GM08714 (cell line): Measurements from ENCODE around the gene NMT1.
A peak's percentile ranks its signal among the peaks of the same experiment; 100 is the strongest.

Source experiments
- H3K4me3 ChIP-seq: fragments of 200-500 bp; sonication (Bioruptor generic); 2 replicates; pipeline ENCODE4 v1.5.1; 2014; ENCODE audit warnings: mild to moderate bottlenecking, low read length, inconsistent platforms
- ZNF274 ChIP-seq: IDR thresholded peaks from 2 replicates; pipeline ENCODE4 v1.6.1; 2012; ENCODE audit warnings: mild to moderate bottlenecking, low read depth, low read length

NMT1 gene

DNA sequence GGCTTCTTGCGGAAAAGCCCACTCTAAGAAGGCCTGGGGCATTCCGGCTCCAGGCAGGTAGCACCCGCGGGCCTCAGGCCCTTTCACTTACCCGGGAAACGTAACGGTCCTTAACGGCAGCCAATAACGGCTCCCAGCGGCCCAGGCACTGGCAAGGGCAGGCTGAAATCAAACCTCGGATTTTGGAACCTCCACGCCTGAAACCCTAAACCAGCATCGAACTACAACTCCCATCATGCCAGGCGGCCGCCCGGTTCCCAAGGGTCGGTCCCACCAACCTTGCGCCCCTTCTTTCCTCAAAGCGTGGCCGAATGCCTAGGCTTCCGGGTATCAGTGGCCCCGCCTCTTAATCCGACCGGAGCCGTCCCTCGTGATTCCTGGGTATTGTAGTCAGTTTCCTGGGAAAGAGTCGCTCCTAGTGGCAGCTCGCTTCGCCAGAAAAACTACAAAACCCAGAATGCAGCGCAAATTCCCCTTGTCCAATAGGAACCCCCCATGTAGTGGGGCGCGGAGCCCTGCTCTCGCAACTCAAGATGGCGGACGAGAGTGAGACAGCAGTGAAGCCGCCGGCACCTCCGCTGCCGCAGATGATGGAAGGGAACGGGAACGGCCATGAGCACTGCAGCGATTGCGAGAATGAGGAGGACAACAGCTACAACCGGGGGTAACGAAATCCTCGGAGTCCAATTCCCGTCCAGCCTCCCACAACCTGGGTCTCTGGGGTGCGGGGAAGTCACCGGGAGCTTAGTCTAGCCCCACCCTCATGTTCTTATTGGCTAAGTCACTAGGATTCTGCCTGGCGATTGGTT, at the start of gene NMT1:
TSS of gene NMT1 (plus strand) at position 521 of the 809 bp plus-strand sequence. CDS start at position 534, 13 bp downstream.
- peak within 1 kb of the TSS; percentile 79 for H3K4me3 ChIP-seq
- TF ChIP-seq ZNF274 = no peak

DNA sequence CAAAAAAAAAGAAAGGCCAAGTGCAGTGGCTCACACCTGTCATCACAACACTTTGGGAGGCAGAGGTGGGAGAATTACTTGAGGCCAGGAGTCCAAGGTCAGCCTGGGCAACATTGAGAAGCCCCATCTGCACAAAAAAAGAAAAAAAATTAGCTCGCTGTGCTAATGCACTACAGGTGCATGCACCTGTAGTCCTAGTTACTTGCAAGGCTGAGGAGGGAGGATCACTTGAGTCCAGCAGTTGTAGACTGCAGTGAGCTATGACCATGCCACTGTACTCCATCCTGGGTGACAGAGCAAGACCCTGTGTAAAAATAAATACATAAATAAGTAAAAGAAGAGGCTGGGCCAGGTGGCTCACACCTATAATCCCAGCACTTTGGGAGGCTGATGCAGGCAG, 49.4 kb upstream of the NMT1 start:
- no peak overlapping the region for H3K4me3 ChIP-seq
- TF ChIP-seq ZNF274 = no peak

DNA sequence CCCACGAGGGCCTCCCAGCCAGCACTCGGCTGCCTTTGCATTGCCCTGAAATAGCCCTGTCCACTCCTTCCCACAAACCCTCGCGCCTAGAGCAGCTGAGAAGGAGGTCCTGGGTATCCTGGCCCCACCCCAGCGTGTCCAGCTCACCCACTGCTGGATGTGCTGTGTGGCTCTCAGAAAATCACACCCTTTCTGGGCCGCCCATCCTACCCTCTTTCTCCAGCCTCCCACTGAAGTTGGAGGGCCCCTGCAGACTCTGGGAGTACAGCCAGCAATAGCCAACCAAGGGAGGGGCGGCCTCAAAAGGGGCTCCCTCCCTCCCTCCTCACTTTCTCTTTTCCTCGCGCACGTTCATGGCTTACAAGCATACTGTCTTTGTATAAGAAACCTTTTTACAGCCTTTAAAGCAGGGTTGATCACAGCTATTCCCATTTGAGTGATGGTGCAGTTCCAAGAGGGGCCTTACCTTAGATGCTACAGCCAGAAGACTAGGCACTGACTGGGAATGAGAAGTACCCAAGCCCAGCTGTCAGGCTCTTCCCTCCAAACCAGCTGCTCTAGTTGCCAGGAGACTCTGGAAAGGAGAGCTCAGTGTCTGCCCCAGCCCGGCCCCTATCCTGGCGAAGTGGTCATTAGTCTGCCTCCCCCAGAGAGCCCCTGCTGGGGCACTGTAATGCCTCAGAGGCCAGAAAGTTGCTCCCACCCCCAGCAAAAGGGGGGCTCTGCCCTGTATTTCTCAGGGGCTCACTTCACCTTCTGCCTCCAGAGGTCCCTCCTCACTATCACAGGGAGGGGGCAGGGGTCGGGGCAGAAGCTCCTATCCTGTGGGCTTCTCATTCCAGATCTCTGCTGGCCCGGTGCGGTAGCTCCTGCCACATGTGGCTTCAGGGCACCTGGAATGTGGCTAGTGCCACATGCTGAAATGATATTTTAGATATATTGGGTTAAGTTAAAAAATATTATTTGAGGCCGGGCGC, 47.8 kb upstream of the NMT1 start:
- no peak for TF ChIP-seq ZNF274
- no peak overlapping the region for H3K4me3 ChIP-seq

DNA sequence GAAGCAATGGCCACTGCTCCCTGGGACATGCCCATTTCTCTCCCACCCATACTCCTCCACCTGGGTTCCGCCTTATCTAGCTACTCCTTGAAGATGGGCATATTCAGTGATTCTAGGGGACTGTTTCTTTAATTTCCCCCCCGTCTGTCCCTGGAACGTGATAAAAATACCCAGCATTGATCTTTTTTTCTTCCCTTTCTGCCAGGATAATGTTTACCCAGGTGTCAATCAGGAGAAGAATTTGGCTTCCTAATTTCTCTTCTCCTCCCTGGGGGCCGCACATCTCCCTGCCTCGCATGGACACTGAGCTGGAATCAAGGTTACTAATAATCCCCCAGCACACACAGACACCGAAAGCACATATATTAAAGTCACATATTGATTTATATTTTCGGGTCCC, 44.9 kb upstream of the NMT1 start:
- H3K4me3 ChIP-seq = no peak overlapping the region
- TF ChIP-seq ZNF274 = no peak

DNA sequence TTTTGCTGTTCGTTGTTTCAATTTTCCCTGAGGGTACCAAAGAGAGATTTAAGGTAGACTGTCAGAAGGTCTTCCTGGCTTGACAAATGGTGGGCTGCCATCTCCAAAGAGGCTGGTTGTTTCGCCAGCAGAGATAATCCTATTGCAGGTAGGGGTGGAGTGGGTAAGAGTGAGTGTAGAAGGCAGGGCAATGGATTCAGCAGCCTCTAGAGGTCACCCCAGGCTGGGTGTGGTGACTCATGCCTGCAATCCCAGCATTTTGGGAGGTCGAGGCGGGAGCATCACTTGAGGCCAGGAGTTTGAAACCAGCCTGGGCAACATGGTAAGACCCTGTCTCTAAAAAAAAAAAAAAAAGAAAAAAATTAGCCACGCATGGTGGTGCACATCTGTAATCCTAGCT, 44.3 kb upstream of the NMT1 start:
- H3K4me3 ChIP-seq = no peak overlapping the region
- no peak for TF ChIP-seq ZNF274

DNA sequence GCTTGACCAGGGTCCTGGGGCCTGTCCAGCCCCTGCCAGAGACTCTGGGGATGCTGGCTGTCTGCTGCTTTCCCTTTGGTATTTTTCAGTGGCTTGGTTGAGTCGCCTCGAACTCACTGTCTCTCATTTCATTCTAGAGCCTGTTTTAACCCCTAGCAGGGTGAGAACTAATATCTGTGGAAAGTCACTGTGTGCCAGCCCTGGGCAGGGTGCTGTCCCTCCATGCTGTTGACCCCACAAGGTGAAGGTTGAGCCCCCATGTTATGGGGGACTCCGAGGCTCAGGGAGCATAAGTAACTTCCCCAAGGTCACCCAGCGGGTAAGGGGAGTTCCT, 42.6 kb upstream of the NMT1 start:
- TF ChIP-seq ZNF274 = no peak
- H3K4me3 ChIP-seq = no peak overlapping the region; the same call in 1 of the 2 replicates

DNA sequence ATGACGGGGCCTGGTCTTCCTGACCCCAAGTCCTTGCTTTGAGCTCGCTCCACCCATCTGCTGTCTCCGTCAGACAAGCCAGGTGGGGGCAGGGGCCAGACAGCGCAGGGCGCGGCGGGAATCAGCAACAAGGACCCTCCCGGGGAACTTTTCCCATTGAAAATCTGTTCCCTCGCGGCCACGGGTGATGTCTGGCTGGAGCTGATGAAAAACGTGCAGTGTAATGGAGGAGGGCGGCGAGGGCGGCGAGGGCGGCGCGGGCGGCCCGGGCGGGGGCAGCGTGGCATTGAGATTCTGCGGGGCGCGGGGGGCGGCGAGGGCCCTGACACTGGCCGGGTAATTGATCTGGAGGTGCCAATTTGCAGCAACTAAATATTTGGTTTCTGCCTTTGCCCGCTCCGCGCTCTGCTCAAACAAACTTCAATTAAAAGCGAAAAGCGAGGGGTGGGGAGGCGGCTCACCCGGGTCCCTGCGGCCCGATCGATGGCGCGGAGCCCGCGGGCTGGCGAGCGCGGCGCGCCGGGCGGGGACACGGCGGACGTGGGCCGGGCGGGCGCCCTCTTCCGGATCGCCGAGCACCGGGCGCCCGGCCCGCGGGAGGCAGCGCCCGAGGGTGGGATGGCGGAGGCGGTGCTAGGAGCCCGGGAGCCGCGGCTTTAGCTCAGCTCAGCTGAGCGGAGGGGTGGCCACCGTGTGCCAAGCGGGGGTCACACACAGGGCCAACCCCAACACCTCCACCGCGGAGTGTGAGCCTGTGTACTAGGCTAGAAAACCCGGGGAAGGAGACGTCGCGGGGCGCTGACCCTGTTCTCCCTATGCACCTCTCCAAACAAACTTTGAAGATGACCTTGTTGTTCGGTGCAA, 42.0 kb upstream of the NMT1 start:
- TF ChIP-seq ZNF274 = no peak
- peak overlapping the region; percentile 31; the same call in 1 of the 2 replicates for H3K4me3 ChIP-seq

DNA sequence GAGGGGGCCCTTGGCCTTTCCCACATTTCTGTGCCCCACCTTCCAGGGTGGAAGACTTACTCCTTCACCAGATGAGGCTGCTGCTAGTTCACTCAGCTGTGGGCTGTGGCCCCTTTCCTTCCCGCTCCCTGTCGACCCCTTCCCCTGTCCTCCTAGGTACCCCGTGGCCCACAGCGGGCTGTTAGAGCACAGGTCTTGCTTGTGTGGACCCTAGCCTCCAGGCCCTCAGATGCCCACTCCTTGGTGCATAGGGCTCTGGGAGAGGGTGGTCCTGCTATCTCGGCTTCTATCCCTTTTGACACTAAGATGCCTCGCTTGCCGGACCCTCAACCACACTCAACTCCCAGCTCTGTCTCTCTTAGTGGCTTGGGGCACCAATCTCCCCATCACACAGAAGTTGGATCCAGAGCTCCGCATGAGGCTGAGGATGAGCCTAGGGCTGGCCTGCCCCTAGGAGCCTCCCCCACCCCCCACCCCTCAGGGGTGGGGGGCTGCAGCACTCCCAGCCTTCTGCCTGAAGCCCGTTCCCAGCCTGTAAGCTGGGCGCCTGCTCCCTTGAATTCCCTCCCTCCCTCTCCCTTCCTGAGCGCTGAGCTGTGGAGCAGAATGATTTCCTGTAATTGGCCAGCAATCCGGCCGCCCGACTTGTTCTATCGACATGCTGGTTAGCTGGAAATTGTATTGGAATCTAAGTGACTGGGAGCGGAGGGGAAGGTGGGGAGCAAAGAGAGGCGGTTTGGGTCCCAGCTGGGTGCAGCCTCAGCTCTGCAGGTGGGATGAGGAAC, 40.6 kb upstream of the NMT1 start:
- H3K4me3 ChIP-seq = no peak overlapping the region

DNA sequence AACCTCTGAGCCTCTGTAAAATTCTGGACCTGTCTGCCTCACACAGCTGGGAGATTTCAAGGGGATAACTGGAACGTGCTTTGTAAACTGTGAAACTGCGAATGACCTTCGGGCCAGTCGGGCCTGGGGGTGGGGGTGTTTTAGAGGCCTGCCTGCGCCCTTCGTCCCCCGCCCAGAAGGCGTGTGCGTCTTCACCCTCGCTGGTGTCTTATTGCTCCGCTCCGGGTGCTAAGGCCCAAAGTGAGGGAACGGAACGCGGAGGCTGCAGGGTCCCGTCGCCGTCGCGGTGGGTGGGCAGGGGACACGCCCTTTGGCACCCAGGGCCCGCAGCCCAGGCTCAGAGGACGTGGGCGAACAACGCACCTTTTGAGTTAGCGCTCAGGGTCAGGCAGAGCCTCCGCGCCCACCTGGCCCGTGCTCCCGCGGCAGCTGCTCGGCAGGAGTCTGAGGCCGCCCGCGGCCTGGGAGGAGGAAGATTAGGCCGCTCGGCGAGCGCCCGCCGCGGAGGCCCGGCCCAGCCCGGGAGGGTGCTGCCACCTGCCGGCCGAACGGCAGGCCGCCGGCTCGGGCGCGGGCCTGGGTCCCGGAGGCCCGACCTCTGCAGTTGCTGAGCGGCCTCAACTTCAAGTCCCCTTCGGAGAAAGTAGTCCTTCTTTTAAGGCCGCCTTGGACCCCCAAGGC, 39.4 kb upstream of the NMT1 start:
- no peak for TF ChIP-seq ZNF274
- H3K4me3 ChIP-seq = no peak overlapping the region

More for the DNA sequence above, 40.6 kb upstream of the NMT1 start:
- TF ChIP-seq ZNF274 = no peak

DNA sequence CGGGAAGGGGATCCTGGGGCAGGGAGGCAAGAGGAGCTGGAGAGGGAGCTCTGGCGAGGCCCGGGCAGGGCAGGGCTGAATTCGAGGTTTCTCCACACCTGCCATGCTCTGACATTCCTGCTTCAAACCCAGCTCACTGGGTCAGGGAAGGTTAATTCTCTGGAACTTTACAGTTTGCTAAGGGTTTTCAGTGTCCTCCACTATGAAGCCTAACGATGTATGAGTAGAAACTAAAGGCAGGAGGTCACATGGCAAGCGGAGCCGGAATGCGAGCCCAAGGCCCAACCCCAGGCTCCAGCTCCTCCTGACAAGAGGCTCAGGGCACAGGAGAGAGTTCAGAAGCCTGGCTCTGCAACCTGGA, 38.8 kb upstream of the NMT1 start:
- no peak overlapping the region for H3K4me3 ChIP-seq
- TF ChIP-seq ZNF274 = no peak

DNA sequence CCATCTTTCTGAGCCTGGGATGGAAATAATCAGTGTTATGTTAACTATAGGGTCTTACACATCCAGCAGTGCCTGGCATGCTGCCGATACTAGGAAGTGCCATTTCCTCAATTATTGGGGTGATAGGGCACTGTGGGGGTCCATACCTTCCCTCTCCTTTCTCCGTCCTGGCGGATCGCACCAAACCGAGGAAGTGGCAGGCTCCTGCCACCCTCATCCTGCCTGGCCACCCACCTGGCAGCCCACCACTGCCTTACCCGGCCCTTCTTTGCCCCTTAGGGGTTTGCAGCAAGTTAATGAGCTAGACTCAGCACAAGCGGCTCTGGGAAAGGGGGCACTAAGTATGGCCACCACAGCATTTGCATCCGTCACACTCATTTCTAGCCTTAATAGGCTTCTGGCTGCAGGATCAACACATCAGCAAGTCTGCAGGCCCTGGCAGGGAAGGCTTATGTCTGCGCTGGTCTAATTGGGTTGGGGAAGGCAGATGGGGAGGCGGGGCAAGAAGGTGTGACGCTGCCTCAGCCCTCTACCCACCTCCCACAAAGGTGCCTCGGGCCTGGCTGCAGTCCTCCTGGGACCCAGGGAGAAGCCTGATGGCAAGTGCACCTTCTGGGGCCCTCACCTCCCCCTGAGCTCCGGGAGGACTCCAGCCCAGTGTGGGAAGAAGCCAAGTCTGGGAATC, 38.3 kb upstream of the NMT1 start:
- TF ChIP-seq ZNF274 = no peak

DNA sequence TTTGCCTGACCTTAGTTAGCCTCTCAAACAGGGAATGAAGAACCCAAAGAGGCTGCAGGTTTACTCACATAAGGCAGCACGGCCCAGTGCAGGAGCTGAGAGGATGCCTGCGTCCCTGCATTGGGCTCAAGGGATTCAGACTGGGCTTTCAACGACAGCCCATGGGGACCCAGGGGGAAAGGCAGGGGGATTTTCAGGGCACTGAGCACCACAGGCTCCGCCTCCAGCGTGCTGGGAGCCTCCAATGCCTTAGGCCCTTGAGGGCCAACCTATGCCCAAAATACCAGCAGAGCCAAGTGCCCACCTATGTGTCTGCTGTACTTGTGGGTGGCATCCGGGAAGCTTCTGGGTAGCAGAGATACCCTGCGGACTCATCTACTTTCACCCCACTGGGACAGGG, 32.0 kb upstream of the NMT1 start:
- no peak for TF ChIP-seq ZNF274
- no peak overlapping the region for H3K4me3 ChIP-seq

More for the DNA sequence above, 38.3 kb upstream of the NMT1 start:
- no peak overlapping the region for H3K4me3 ChIP-seq
